HG03103 (cell line): ENCODE data around the gene GOT2.
"Not testable (repeated sequence)": the region's sequence is repeated elsewhere in the genome, so short reads cannot be mapped to it uniquely, and the experiment has no call there.

ENCODE experiments used
- ATAC-seq: cut with Tn5 transposase; IDR thresholded peaks from one replicate; pipeline ENCODE4 v1.9.1; 2021; ENCODE audit warnings: low read depth; ENCODE audit not compliant: unreplicated experiment

GOT2 gene

DNA sequence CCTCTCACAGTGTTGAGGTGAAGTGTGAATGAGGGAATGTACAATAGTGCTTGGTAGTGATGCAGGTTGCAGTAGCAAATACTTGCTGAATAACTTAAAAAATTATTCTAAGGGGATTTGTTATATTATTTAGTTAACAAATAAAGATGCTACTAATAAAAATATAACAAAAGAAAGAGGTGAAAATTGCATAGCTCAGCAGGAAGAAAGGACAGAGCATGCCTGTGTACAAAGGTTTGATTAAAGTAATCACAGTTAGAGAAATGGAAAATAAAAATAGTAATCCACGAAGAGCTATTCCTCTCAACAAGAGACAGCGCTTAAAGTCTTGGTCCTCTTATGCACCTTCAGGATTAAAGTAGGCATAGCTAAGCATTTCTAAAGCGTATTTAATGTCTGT lies 11.0 kb downstream of the GOT2 start:
- no peak for ATAC-seq

DNA sequence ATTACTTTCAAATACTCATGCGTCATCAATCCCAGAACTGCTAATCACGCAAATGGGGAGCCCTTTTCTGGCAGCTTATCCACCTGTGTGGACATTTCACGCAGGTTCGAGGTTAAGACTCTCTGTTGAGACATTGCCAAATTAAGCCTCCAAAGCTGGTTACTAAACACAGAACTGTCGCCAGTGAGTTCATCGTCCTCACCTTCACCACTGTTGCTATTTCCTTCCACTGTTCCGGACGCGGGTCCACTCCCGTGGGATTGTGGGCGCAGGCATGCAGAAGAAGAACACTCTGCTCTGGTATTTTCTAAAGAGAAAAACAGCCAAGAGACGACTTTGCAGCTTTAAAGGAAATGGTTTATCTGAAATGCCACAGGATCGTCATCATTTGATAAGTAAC lies 16.1 kb downstream of the GOT2 start:
- ATAC-seq: no peak

DNA sequence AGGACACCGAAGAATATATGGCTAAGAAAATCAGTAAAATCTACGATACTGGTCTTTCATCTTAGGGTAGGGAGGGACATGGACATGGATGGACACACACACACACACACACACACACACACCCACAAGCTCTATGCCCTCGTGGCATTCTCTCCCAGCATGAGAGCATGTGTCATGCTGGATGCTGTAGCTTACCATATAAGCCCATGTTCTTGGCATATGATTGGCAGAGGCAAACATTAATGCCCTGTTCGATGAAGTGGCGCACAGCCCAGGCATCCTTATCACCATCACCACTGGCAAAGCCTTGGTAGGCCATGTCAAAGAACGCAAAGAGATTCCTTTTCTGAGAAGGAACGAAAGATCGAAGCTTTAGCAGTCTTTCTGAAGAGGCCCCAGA lies 17.6 kb downstream of the GOT2 start:
- no peak for ATAC-seq

DNA sequence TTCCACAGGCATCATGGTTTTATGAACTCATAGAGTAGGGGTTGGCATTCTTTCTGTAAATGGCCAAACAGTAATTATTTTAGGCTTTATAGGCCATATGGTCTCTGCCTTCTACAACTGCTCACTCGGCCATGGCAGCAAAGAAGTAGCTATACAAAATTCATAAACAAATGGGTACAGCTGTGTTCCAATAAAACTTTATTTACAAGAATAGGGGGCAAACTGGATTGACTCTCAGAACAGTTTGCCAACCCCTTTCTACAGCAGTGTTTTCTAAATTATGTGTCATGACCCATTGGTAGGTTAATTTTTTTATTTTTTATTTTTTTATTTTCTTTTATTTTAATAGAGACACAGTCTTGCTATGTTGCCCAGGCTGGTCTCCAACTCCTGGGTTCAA lies 20.4 kb downstream of the GOT2 start:
- ATAC-seq: no peak

DNA sequence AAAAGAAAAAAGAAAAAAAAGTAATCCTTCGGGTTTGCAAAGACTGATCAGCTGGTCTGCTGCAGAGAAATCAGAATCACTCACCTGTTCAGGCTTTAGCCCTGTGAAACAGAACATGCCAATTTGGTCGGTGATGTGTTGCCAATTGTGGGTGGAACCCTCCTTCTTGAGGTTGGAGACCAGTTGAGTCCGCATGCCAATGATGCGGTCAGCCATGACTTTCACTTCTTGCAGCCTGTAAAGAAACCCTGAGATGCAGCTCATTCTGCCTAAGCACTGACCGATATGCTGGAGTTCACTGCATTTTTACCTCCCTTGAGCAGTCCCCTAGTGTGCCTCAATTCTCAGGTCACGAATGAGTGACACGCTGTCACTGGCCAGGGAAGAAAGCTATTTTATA lies 24.8 kb downstream of the GOT2 start:
- ATAC-seq: no peak

DNA sequence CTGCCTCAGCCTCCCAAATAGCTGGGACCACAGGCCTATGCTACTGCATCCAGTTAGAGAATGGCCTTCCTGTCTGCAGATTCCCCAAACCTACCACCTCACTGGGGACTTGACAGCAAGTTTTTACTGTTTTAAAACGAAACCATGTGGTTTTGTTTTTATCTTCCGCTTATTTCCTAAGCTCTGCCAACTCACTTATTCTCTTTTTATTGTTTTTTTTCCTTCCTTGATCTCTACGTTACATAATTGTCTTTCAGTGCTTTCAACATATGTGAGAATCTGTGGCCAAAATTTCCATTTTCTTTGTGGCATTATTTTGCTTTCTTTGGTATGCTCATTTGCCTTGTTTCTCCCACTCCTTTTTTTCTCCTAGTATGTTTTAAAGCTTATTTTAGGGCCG lies 35.0 kb downstream of the GOT2 start:
- ATAC-seq: no peak

DNA sequence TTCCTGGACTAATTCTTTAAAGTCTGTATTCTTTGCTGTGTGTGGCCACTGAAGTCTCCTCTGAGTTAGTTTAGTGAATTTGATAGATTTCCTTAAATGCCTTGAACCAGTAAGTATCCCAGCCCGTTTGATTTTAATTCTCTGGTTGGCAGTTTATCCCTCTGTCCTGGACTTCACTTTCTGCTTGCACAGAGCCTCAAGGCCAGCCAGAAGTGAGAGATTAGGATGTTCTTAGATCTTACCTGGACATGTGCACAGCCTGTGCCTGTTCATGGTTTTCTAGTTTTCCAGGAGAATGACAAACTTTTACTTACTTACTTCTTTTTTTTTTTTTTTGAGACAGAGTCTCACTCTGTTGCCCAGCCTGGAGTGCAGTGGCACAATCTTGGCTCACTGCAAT lies 38.7 kb downstream of the GOT2 start:
- ATAC-seq: no peak

DNA sequence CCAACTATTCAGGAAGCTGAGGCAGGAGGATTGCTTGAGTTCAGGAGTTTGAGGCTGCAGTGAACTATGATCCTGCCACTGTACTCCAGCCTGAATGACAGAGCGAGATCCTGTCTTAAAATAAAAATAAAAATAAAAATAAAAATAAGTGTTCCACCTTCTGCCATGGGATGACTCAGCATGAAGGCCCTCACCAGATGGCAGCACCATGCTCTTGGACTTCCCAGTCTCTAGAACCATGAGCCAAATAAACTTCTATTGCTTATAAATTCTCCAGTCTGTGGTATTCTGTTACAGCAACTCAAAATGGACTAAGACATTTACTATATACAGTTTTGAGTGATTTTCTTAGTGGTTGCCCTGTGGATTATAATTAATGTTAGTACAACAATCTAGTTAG lies 41.7 kb downstream of the GOT2 start:
- ATAC-seq: no peak

DNA sequence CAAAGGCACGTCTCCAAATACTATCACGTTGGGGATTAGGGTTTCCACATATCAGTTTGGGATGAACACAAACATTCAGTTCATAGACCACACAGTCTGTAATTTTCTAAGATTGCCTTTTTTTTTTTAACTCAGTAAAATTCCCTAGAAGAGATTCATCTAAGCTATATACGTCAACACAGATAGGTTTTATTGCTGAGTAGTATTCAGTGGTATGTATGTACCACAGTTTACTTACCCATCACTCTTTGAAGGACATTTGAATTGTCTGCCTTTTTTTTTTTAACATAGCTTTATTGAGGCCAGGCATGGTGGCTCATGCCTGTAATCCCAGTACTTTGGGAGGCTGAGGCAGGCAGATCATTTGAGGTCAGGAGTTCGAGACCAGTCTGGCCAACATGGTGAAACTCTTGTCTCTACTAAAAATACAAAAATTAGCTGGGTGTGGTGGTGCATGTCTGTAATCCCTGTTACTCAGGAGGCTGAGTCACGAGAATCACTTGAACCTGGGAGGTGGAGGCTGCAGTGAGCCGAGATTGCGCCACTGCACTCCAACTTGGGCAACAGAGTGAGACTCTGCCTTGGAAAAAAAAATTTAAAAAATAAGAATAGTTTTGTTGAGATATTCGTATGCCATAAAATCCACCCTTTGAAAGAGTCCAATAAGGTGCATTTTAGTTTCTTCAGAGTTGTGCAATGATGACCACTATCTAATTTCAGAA lies 47.0 kb downstream of the GOT2 start:
- not testable (repeated sequence) for ATAC-seq

DNA sequence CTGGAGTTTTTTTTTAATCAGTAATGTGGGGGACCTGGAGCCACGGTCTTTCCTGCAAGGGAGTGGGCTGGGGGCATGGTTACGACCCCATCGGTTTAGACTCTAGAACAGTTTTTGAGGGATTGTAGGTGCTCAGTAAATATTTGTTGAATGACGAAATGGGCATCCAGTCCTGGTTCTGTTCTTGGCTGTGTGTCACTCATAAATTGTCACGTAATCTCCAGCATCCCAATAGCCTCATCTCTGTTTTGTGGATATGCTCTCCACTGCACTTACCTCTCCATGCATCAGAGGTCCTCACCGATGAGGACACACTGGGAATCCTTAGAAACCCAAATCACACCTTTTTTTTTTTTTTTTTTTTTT lies 49.0 kb downstream of the GOT2 start:
- ATAC-seq: no peak

DNA sequence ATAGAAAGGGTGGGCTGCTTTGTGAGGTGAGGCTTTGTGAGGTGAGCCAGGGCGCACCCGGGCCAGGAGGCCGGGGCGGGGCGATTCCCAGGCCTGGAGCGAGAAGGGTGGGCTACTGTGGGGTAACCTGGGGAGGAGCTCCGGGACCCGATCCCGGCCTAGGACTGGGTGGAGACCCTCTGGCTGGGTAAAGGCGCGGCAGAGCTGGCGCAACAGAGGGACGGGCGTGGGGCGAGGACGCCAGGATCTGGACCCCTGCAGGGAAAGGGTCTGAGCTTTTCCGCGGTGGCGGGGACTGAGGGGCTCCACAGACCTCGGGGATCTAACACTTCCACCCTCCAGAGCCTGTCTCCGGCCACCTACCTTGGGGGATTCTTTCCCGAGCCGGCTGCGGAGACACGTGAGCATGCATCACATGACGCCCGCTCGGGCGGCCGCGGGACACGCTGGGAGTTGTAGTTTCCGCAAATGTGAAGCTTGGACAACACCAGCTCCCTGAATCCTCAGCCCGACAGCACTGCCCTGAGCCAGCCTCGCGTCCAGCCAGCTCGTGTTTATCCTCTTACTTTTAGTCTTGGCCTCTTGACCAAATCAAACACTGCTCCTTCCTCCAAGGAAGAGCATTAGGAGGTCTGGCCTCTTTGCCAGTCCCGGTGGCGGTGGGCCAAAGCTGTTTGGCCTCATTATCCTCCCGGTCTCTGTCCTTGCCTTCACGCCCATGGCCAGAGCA lies 49.6 kb downstream of the GOT2 start, which contains the start of gene SLC38A7:
TSS of gene SLC38A7 (minus strand) at position 417 of the 730 bp plus-strand sequence. CDS start 4,644 bp downstream, outside the sequence.
- ATAC-seq: peak; percentile 94

DNA sequence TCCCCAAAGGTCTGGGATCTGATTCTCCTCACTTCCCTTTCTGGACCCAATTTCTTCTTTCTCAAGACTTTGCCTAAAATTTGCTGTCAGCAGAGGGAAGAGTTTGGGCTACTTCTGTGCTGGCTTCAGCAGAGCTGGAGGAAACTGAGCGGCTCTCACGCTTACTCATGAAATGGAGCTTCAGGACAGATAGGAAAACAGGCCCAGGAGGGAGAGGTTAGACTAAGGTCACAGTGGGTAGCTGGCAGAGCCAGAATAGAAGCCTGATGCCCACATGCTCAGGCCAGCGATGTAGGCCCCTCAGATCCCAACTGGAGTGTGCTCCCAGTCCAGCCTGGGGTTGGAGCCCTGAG lies 50.1 kb downstream of the GOT2 start:
- no peak for ATAC-seq

DNA sequence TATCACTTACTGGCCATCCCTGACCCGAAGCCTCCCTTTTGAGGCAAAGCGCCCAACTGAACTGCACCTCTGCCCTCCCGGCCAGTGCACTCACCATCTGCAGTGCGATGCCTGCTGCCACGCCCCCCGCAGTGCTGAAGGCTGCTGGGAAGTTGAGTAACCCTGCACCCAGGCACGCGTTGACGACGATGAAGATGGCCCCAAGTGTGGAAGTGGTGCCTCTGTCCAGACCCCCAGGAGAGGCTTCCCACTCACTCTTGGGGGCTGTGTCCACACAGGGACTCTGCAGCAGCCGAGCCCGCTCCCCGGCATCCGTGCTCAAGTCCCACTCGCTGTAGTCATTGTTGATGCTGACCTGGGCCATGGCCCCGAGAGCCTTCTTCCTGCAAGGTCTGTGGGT lies 54.4 kb downstream of the GOT2 start:
- no peak for ATAC-seq

DNA sequence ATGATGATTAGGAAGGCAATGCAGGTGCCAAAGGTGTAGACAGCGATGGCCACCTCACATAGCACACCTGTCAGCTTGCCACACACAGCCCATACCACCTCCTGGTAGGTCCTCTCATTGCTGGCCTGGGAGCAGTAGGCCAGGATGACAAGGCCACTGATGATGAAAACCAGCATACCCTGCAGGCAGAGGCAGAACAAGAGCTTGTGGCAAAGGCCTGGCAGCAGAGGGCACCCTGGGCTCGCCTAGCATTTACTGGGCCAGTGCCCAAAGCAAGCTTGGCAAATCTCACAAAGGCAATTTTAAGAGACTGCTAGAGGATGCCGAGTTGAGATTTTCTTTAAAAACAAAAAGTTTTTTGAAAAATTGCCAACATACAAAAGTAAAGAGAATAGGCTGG lies 55.4 kb downstream of the GOT2 start:
- no peak for ATAC-seq

DNA sequence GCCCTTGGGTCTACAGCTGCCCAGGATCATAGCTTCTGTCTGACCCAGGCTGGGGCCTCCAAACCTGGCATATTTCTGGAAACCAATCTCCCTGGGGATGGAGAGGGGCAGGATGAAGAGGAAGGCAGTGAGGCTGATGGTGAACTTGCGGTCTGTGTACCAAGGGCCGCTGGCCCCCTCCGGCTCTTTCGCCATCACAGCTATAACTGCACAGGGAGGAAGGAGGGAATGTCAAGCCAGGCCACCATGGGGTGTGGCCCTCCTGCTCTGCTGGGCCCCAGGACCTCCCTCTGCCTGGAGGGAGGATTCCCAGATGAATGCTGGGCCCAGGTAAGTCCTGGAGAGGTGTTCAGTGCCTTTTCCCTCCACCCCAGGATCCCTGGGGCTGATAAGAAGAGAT lies 55.8 kb downstream of the GOT2 start:
- no peak for ATAC-seq

DNA sequence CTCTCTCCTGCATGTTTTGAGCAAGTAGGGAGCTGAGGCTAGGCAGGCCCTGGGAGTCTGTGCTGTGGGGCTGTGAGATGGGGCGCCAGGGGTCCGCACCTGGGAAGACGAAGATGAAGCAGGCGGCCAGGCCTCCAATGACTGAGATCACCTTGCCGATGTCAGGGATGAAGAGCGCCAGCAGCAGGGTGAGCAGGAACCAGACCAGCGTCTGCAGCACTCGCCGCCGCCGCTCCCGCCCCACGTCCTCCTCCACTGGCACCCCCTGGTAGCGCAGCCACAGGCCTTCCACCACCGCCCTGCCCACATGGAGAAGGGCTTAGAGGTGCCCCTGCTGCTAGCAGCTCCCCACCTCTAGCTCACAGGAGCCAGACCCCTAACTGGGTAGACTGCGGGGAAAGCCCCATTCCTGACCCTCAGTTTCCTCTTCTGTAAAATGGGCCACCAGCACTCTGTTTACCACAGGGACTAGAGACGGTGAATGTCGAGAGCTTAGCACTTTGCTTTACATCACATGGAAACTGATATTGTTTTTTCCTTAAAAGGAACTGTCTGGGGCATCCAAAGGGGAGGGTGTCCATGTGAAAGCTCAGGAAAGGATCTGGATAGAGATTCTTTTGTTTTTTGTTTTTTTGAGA lies 63.1 kb downstream of the GOT2 start:
- ATAC-seq: no peak

DNA sequence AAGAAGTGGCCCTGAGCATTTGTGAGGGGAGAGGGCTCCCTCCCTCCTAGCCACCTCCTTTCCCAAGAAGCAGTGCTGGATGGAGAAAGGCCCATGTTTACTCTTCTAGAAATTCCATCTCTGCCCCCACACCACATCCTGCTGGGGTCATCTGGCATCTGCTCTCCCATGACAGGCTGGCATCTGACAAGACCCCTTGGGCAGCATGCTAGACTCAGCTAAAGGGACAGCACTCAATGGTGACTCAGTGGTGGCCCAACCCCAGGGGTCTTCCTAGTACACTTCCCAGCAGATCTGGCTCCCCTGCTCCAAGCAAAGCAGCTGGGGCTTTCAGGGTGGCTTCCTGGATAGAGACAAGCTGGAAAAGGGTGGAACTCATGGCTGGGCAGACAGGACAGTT lies 63.9 kb downstream of the GOT2 start:
- ATAC-seq: no peak

DNA sequence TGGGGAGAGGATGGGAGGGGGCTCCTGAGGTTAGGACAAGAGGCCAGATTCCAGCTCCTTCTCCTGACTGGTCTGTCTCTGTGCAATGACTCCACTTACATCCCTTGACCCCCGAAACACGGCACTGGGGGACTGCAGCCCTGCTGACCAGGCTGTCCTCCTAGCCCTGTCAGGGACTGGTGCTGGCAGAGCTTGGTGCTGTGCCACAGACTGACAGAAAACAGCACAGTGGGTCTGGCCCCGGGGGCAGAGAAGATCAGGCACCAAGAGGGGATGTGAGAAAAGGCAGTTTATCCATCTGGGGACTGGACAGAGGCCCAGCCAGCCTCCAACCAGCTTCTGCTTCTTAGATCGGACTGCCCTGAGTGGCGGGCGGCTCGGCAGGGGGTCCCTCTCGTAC lies 68.9 kb downstream of the GOT2 start:
- ATAC-seq: no peak

DNA sequence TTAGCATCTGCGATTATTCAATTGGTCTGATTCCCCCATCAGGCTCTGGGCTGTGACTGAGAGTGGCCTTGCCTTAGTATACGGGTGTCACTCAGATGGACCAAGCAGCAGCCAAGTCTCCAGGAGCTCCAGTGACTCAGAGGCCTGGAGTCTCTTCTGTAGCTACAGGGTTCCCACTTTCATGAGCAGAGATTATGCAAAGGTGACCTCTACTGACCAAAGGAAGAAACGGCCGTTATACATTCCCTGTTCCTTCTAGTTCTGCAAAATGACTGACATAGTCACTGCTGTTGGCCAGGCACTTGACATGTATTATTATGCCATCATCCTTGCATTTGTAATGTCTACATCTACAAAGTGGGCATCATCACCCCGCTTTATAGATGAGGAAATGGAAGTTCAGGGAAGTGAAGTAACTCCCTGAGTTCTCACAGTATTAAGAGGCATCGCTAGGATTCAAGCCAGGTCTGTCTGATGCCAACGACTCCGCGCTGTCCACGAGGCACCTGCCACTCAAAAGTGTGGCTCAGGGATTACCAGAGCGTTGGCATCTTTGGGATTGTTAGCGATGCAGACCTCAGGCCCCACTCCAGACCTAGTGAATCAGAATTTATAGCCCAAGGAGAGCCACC lies 72.8 kb downstream of the GOT2 start:
- ATAC-seq: peak; percentile 88

DNA sequence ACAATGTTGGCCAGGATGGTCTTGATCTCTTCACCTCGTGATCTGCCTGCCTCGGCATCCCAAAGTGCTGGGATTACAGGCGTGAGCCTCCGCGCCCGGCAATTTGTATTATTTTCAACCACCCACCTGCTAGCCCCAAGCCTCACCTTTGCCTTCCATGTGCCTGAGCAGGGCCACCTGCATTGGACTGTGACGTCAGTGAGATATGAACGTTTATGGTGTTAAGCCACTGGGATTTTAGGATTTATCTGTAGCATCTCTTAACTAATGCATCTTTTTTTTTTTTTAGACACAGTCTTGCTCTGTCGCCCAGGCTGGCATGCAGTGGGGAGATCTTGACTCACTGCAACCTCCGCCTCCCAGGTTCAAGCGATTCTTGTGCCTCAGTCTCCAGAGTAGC lies 74.2 kb downstream of the GOT2 start:
- not testable (repeated sequence) for ATAC-seq

DNA sequence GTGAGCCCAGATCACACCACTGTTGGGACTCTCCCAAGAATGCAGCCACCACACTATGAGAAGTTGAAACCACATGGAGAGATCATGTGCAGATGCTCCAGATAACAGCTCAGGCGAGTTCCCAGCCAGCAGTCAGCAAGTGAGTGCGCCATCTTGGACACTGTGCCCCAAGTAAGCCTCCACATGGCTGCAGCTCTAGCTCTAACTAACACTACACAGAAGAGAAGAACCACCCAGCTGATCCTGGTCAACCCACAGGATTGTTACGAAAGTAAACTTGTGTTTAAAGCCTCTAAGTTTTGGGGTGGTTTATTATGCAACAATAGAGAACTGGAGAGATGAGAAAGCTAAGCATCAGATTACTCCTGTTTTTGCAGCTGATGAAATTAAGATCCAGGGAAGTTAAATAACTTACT lies 75.3 kb downstream of the GOT2 start:
- ATAC-seq: no peak
